Endometrium (tissue), 2 donors: ENCODE data around the gene KLHL14.

Source experiments
- FAIRE-seq: peaks from 2 replicates; lab custom pipeline; 2012; peaks lifted over from hg19 to GRCh38; lab: Jason Lieb, UNC
- donor health status: control.
- donor health status: control.

Gene KLHL14

GRCh38 chr18:32634876-32635431, 137.9 kb downstream of the KLHL14 start:
- FAIRE-seq, result no peak

- FAIRE-seq, result no peak
These were observed 142.7 kb downstream of the KLHL14 start for GRCh38 chr18:32629981-32630700.

GRCh38 chr18:32629292-32629691, 143.5 kb downstream of the KLHL14 start:
- FAIRE-seq, result no peak

GRCh38 chr18:32624182-32624723, 148.6 kb downstream of the KLHL14 start:
- FAIRE-seq, result no peak

- FAIRE-seq, result no peak
These were observed 149.3 kb downstream of the KLHL14 start for GRCh38 chr18:32623563-32623962.
